ENCODE data around the gene CYB561D1. TPM values are rescaled to one million over a fixed set of nuclear protein-coding genes. Genes with fewer than 3 reads are reported as not detected.

CYB561D1 gene
- total RNA-seq, 1 donor from 2014 or later = 26.8 TPM

- H3K36me3 ChIP-seq = no peaks in the 10 kb centered on the region
- peak overlapping the region; percentile 11 to 44 for H3K4me3 ChIP-seq
- peak; percentile 48 to 91 for DNase-seq (ENCODE audit: low spot score in 2 of 2)
- H3K27ac ChIP-seq = peak overlapping the region; percentile 45 to 64
- H3K4me1 ChIP-seq = peaks cover 0 to 4% of the 10 kb centered on the region in 2 donors
- peak; percentile 95 to 98 (median 97) for TF ChIP-seq CTCF (IDR thresholded peaks at IDR 0.05)
- intact Hi-C loops (cut with DNase I) = loop anchor here (1.0 to 5.0 kb wide), 4 partner anchors 38 to 255 kb away; partner anchors contain the start of genes CYB561D1, PSMA5 and SYPL2
- no peaks in the 10 kb centered on the region for H3K9me3 ChIP-seq
- no peaks in the 10 kb centered on the region for H3K27me3 ChIP-seq
These were observed 38.7 kb downstream of the CYB561D1 start for GRCh38 chr1:109532365-109533136.

- H3K27ac ChIP-seq = no peak overlapping the region
- H3K9me3 ChIP-seq = no peaks in the 10 kb centered on the region
- DNase-seq (ENCODE audit: low spot score in 2 of 2) = no peak
- no peaks in the 10 kb centered on the region for H3K27me3 ChIP-seq
- H3K4me3 ChIP-seq = no peak overlapping the region
- H3K36me3 ChIP-seq = no peaks in the 10 kb centered on the region
- no peak for TF ChIP-seq CTCF (IDR thresholded peaks at IDR 0.05)
- H3K4me1 ChIP-seq = peaks cover 0 to 4% of the 10 kb centered on the region in 2 donors
- intact Hi-C loops (cut with DNase I) = loop anchor here (5.0 kb wide), 1 partner anchor 257 kb away; no protein-coding TSS in a partner anchor
These were observed 40.5 kb downstream of the CYB561D1 start for GRCh38 chr1:109534307-109534858.

GRCh38 chr1:109535481-109535880, 41.6 kb downstream of the CYB561D1 start:
- intact Hi-C loops (cut with DNase I) = no loop called here
- Histone ChIP-seq H3K27me3 (no peaks in the 10 kb centered on the region), H3K4me3 (no peak overlapping the region), H3K4me1 (peaks cover 0 to 4% of the 10 kb centered on the region in 2 donors), H3K36me3 (no peaks in the 10 kb centered on the region), H3K27ac (peak overlapping the region; percentile 29 to 49), H3K9me3 (no peaks in the 10 kb centered on the region)
- no peak for DNase-seq (ENCODE audit: low spot score in 2 of 2)
- no peak for TF ChIP-seq CTCF (IDR thresholded peaks at IDR 0.05)

- intact Hi-C loops (cut with DNase I) = no loop called here
- TF ChIP-seq CTCF (IDR thresholded peaks at IDR 0.05) = no peak
- H3K27me3 ChIP-seq = no peaks in the 10 kb centered on the region
- no peak for DNase-seq (ENCODE audit: low spot score in 2 of 2)
- peak overlapping the region; percentile 29 to 49 for H3K27ac ChIP-seq
- no peaks in the 10 kb centered on the region for H3K9me3 ChIP-seq
- H3K4me3 ChIP-seq = no peak overlapping the region
- H3K4me1 ChIP-seq = peaks cover 0 to 4% of the 10 kb centered on the region in 2 donors
- H3K36me3 ChIP-seq = no peaks in the 10 kb centered on the region
These were observed 42.1 kb downstream of the CYB561D1 start for GRCh38 chr1:109535971-109536491.

- no peak for TF ChIP-seq CTCF (IDR thresholded peaks at IDR 0.05)
- intact Hi-C loops (cut with DNase I) = no loop called here
- Histone ChIP-seq H3K4me1 (peaks cover 0 to 2% of the 10 kb centered on the region in 2 donors), H3K4me3 (no peak overlapping the region), H3K9me3 (no peaks in the 10 kb centered on the region), H3K27me3 (no peaks in the 10 kb centered on the region), H3K27ac (no peak overlapping the region), H3K36me3 (no peaks in the 10 kb centered on the region)
- DNase-seq (ENCODE audit: low spot score in 2 of 2) = no peak
These were observed 43.7 kb downstream of the CYB561D1 start for GRCh38 chr1:109537450-109538178.

Measured in ascending aorta (tissue), 2 donors.